ENCODE measurements around the gene GPSM1.
A peak's percentile ranks its signal among the peaks of the same experiment; 100 is the strongest.

The GPSM1 gene

DNA sequence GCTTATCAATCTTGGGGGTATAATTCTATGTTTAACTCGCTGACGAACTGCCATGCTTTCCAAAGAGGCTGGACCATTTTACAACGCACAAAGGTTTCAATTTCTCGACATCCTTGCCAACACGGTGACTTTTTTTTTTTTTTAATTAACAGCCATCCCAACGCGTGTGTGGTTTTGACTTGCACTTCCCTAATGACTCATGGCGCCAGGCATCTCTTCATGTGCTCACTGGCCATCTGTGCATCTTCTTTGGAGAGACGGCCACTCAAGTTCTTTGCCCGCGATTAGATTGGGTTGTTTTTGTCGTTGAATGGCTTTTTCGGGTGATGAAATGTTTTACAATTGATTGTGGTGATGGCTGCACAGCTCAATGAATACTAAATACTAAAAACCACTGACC lies 58.7 kb downstream of the GPSM1 start:
- DNase-seq: no peak
- H3K9me3 Mint-ChIP-seq: no peaks in the 10 kb centered on the region
- H3K4me3 Mint-ChIP-seq: no peak overlapping the region
- peaks cover 63 to 73% of the 10 kb centered on the region in 2 donors for H3K36me3 Mint-ChIP-seq
- ATAC-seq (replicated peaks): no peak
- no peaks in the 10 kb centered on the region for H3K27me3 Mint-ChIP-seq
- no peak overlapping the region for H3K27ac Mint-ChIP-seq
- peaks cover 0 to 1% of the 10 kb centered on the region in 2 donors for H3K4me1 Mint-ChIP-seq

DNA sequence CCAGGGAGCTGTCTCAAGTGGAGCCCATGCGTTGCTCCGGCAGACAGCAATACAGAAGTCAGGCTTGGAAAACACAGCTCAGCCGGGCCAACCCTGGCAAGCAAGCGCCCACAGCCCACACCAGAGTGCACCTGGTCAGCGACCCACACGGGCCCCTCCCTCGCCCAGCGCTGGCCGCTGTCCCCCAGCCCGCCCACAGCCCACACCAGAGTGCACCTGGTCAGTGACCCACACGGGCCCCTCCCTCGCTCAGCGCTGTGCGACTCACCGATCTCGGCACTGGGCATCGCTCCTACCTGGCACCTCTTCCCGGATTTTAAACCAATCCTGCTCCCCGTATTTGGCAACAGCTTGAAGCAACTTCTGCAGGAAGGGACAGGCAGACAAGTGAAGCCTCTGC lies 59.9 kb downstream of the GPSM1 start:
- Mint-ChIP-seq H3K27me3 (no peaks in the 10 kb centered on the region), H3K36me3 (peaks cover 66 to 80% of the 10 kb centered on the region in 2 donors), H3K4me3 (no peak overlapping the region), H3K9me3 (no peaks in the 10 kb centered on the region), H3K27ac (no peak overlapping the region), H3K4me1 (peaks cover 0 to 1% of the 10 kb centered on the region in 2 donors)
- DNase-seq: no peak
- ATAC-seq (replicated peaks): no peak

DNA sequence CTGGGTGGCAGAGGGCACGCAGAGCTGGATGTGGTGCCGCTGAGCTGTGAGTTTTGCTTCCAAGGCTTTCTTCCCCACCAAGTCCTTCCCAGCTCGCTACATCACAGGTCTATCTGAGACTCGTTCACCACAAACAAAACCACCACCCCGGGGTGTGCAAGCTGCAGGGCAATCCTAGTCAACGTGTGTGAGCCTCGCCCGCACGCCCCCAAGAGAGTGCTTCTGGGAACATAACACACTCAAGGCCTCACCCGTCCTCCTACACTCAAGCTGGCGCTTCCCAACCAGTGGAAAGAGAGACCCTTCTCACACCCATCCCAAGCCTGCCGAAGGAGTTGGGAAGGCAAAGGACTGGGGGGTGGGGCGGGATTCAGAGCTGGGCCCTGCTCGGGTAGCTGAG lies 62.1 kb downstream of the GPSM1 start:
- H3K27me3 Mint-ChIP-seq: no peaks in the 10 kb centered on the region
- H3K27ac Mint-ChIP-seq: no peak overlapping the region
- ATAC-seq (replicated peaks): no peak
- no peak for DNase-seq
- H3K36me3 Mint-ChIP-seq: peaks cover 54 to 73% of the 10 kb centered on the region in 2 donors
- peaks cover 0 to 1% of the 10 kb centered on the region in 2 donors for H3K4me1 Mint-ChIP-seq
- H3K9me3 Mint-ChIP-seq: no peaks in the 10 kb centered on the region
- no peak overlapping the region for H3K4me3 Mint-ChIP-seq

DNA sequence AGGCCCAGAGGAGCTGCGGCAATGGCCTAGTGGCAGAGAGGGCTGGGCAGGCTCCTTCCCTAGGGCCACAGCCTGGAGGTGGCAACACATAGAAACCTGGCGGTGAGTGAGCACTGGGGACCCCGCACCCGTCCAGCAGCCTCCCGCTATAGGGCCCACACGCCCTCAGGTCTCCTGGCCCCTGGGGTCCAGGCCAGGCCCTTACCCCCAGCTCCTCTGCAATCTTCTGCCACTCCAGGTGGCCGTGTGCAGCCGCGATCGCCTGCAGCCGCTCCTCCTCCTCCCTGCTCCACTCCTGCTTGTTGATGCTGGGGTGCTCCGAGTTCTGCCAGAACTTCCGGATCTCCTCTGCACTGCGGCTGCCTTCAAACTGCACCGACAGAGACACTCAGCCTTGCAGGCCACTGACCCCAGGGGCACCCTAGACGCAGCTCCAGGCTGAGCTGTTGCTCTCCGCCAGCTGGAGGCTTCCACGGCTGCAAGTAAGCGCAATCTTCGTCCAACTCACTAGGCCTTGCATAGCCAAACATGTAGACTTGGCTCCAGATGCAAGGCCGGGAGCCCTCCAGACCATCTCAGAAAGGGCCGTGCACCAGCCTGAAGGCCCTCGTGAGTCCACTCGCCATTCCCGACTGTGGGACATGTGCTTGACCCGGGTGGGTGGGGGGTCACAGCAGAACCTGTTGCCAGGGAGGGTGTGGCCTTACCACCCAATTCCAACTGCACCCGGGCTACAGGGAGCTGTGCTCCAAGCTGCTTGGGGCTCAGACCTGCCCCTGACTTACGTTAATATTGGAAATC lies 64.6 kb downstream of the GPSM1 start:
- no peak for DNase-seq
- H3K9me3 Mint-ChIP-seq: no peaks in the 10 kb centered on the region
- no peak overlapping the region for H3K4me3 Mint-ChIP-seq
- no peak for ATAC-seq (replicated peaks)
- no peak overlapping the region for H3K27ac Mint-ChIP-seq
- peaks cover 2 to 3% of the 10 kb centered on the region in 2 donors for H3K4me1 Mint-ChIP-seq
- H3K27me3 Mint-ChIP-seq: no peaks in the 10 kb centered on the region
- H3K36me3 Mint-ChIP-seq: peaks cover 46 to 74% of the 10 kb centered on the region in 2 donors

DNA sequence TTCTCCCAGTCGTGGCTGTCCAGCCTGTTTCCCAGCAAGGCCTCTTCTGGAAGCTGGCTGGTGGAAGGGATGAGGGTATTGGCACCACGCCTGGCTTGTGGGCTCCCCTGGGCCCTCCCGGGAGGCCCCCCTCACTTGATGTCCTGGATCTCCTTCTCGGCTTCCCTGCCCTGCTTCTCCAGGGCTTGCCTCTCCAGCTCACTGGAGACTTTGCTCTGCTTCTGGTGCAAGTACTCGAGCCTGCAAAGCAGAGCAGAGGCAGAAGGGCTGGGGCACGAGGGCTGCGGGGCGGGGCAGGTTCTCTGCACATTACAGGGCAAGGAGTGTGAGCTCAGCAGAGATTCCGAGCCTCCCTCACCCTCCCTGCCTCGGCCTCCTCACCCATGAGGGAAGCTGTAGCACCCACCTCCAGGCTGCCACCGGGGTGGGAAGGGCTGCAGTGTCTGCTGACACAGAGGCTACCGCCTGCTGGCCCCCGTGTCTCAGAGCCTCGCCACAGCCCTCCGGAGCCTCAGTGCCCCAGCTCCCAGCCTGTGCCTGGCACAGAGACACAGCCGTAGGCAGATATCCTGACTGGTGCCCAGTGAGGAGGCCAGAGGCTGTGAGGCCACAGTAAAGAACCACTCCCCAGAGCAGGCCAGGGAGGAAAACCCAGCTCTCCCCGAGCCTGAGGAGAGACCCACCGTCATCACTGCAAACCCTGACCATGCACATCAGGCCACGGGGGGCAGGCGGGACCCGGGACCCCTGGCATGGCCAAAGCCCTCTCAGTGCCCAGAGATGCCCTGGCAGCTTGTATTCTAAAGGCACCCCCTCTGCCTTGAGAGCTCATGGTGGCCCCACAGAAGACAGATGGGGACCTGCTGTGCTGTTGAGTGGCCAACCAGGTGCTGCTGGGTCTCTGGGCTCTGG lies 65.5 kb downstream of the GPSM1 start:
- H3K27me3 Mint-ChIP-seq: no peaks in the 10 kb centered on the region
- no peak overlapping the region for H3K4me3 Mint-ChIP-seq
- DNase-seq (no peak), ATAC-seq (replicated peaks) (no peak)
- H3K4me1 Mint-ChIP-seq: peaks cover 2 to 7% of the 10 kb centered on the region in 2 donors
- peaks cover 45 to 70% of the 10 kb centered on the region in 2 donors for H3K36me3 Mint-ChIP-seq
- H3K9me3 Mint-ChIP-seq: no peaks in the 10 kb centered on the region
- H3K27ac Mint-ChIP-seq: no peak overlapping the region

DNA sequence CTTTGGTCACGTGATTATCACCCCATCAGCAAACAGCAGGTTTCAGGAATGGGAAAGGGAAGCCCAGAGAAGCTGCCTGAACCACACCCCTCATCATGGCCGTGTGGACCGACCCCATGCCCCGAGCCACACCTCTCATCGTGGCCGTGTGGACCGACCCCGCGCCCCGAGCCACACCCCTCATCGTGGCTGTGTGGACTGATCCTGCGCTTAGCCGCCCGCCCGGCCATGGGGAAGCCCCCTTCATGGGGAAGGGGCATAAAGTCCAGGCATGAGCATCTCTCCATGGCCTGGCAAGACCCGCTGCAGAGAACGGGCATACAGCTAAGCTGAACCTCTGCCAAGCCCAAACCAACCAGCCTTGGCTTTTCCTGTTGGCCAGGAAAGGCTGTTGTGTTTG lies 66.2 kb downstream of the GPSM1 start:
- no peak for DNase-seq
- H3K27ac Mint-ChIP-seq: no peak overlapping the region
- H3K36me3 Mint-ChIP-seq: peaks cover 41 to 71% of the 10 kb centered on the region in 2 donors
- no peaks in the 10 kb centered on the region for H3K9me3 Mint-ChIP-seq
- ATAC-seq (replicated peaks): no peak
- no peaks in the 10 kb centered on the region for H3K27me3 Mint-ChIP-seq
- no peak overlapping the region for H3K4me3 Mint-ChIP-seq
- H3K4me1 Mint-ChIP-seq: peaks cover 5 to 12% of the 10 kb centered on the region in 2 donors

DNA sequence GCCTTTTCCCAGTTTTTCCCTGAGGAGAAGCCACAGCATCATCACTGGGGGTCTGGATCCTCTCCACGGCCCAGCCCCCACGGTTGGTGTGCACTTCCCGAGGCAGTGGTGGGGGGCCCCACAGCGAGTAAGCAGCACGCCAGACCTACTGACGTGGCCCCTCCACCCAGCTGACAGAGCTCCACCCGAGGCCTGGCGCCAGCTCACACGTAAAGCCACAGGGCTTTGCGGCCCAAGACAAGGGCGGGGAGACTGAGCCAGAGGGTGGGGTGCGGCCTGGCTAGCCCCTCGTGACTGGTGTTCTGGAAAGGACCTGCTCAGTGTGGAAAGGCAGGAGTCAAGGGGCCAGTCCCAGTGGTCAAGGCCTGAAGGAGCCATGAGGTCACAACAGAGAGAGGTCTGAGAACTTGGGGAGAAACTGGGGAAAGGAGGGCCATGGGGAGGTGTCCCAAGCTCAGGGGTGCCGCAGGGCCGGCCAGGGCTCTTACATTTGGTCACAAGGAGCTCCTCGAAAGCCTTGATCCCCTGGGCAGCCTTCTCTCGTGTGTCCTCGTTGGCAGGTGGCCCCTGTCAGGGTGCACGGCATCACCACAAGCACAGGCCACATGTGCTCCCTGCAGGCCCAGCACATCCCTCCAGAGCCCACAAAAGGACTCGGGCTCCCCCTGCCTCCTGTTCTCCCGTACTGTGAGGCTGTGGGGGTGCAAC lies 67.1 kb downstream of the GPSM1 start:
- ATAC-seq (replicated peaks) (no peak), DNase-seq (no peak)
- Mint-ChIP-seq H3K4me1 (peaks cover 13 to 21% of the 10 kb centered on the region in 2 donors), H3K27me3 (no peaks in the 10 kb centered on the region), H3K36me3 (peaks cover 35 to 71% of the 10 kb centered on the region in 2 donors), H3K9me3 (no peaks in the 10 kb centered on the region), H3K27ac (no peak overlapping the region), H3K4me3 (no peak overlapping the region)

DNA sequence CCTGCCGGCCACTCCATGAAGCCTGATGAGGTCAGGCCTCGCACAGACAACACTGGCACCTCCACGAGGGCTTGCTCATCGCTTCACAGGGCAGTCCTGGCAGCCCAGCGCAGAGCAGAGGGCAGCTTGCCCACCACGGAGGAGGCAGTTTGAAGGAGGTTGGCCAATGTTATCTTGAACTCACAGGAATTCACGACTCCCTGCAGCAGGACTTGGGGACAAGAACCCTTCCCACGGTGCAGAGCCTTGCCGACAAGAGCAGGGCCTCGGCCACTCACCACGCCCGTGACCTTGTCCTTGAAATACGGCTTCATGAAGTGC lies 67.6 kb downstream of the GPSM1 start:
- Mint-ChIP-seq H3K9me3 (no peaks in the 10 kb centered on the region), H3K4me1 (peaks cover 13 to 21% of the 10 kb centered on the region in 2 donors), H3K27ac (no peak overlapping the region), H3K4me3 (no peak overlapping the region), H3K36me3 (peaks cover 32 to 66% of the 10 kb centered on the region in 2 donors), H3K27me3 (no peaks in the 10 kb centered on the region)
- DNase-seq: no peak
- ATAC-seq (replicated peaks): no peak

DNA sequence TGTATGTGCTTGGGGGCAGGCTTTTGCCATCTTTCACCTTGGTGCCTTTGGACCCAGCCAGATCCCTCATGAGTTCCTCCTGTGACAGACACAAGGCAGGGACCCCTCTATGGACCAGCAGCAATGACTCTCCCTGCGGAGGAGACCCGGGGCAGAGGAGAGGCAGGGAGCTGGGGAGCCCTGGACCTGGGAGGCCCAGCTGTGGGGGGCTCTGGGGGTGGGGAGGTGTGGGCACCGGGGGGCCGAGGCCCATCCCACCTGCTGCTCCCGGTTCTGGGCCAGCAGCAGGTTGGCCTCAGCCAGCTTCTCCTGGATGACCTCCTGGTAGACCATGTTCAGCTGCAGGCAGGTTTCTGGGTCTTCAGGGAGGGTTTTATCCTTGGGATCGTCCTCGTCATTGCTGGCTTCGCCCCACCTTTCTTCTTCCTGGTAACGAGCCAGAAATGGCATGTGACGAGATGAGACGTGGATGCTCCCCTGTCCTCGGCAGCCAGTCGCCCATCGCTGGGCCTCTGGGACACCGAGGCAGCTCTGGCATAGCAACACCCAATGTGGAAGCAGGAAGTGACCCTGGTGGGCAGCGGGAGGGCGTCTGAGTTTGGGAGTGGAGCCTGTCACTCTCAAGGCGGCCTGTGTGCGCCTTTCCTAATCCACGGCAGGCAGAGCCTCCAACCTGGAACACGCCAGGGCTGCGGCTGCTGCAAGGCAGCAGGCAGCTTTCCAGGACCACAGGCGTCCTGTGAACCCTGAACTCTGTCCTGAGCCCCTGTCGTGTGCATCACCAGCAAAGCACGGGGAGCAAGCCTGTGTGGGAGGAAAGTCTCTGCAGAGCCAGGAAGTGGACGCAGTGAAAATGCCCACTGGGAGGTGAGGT lies 68.2 kb downstream of the GPSM1 start:
- Mint-ChIP-seq H3K9me3 (no peaks in the 10 kb centered on the region), H3K4me3 (no peak overlapping the region), H3K36me3 (peaks cover 29 to 62% of the 10 kb centered on the region in 2 donors), H3K4me1 (peaks cover 15 to 24% of the 10 kb centered on the region in 2 donors), H3K27me3 (no peaks in the 10 kb centered on the region), H3K27ac (peak overlapping the region; percentile 56)
- no peak for ATAC-seq (replicated peaks)
- DNase-seq: no peak

DNA sequence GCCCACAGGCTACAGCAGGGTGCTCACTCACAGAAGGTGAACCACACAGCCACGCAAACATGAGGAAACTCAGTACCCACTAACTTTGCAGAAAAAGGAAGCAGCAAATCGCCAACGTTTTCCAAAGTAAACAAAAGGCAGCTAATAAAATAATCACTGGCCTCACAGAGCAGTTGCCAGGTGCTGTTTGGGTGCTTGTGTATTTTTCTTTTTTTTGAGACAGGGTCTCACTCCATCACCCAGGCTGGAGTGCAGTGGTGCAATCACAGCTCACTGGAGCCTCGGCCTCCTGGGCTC lies 68.8 kb downstream of the GPSM1 start:
- H3K4me1 Mint-ChIP-seq: peaks cover 18 to 30% of the 10 kb centered on the region in 2 donors
- DNase-seq: no peak
- H3K36me3 Mint-ChIP-seq: peaks cover 29 to 66% of the 10 kb centered on the region in 2 donors
- no peaks in the 10 kb centered on the region for H3K27me3 Mint-ChIP-seq
- H3K9me3 Mint-ChIP-seq: no peaks in the 10 kb centered on the region
- H3K4me3 Mint-ChIP-seq: no peak overlapping the region
- no peak overlapping the region for H3K27ac Mint-ChIP-seq
- ATAC-seq (replicated peaks): no peak

DNA sequence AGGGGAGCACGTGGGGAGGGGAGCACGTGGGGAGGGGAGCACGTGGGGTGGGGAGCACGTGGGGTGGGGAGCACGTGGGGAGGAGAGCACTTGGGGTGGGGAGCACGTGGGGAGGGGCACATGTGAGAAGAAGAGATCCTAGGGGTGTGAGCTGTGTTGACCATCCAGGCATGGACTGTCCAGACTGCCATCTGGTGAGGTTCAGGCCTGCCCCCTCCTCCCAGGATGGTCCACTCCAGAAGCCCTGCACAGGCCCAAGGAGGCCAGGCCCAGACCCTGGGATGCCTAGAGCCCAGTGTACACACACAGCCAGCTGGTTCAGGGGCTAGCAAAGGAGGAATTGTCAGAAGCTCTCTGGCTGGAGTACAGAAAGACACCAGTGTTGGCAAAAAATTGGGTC lies 70.3 kb downstream of the GPSM1 start:
- Mint-ChIP-seq H3K27me3 (no peaks in the 10 kb centered on the region), H3K4me1 (peaks cover 25 to 42% of the 10 kb centered on the region in 2 donors), H3K27ac (peak overlapping the region; percentile 20), H3K9me3 (no peaks in the 10 kb centered on the region), H3K36me3 (peaks cover 31 to 67% of the 10 kb centered on the region in 2 donors), H3K4me3 (no peak overlapping the region)
- no peak for DNase-seq
- no peak for ATAC-seq (replicated peaks)

DNA sequence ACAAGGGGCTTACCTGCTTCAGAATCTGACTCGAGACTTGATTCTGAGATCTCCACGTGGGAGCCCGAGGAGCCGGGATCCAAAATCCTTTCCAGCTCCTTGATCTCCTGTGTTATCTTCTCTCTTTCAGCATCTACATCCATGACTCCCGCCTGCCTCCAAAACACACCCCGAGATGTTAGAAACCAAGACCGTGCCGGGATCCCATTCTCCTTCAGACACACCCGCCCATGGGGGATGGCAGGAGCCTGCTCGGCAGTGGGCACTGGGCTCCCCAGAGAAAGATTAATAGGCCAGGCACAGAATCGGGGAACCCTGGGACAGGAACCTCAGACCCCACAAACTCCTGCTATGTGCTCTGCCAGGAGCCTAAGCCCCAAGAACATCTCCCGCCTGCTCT lies 70.9 kb downstream of the GPSM1 start:
- no peak for DNase-seq

DNA sequence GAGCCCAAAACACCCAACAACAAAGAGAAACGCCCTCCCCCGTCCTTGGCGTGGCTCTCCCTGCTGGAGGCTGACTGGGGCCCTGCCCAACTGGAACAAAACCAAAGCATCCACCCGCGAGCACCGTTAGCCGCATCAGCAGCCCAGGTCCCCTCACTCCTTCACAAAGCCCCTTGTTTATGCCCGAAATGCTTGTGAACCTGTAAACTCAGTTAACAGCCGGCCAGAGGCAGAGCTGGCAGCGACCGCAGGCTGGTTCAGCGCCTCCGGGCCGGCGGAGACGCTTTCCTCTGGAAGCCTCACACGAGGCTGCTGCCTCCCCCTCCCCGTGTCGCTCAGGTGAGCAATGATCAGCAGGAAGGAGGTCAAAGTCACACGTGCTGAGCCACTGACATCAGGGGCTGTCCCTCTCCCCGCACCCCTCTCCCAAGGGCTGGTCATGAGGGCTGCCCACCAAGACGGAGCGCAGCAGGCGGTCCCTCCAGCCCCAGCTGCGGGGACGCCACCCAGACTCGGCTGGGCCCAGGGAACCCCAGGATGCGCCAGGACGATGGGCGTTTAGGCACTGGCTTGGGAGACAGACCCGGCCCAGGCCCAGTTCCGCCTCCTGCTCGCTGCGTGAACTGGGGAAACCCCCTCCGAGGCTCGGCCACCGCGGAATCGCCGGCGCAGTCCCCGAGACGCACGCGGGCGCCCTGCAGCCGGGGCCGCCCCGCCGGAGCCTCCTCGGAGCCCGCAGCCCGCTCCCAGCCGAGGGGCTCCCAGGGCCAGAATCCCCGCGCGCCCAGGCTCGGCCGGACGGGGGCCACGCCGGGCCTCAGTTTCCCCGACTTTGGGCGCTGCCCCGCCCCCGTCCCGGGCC lies 72.1 kb downstream of the GPSM1 start:
- Mint-ChIP-seq H3K27me3 (no peaks in the 10 kb centered on the region), H3K27ac (peak overlapping the region; percentile 97), H3K4me1 (peaks cover 36 to 55% of the 10 kb centered on the region in 2 donors), H3K9me3 (no peaks in the 10 kb centered on the region), H3K36me3 (peaks cover 43 to 76% of the 10 kb centered on the region in 2 donors), H3K4me3 (peak overlapping the region; percentile 93 to 95)
- ATAC-seq (replicated peaks): peak; percentile 53 to 60
- DNase-seq: peak; percentile 55

More for the DNA sequence above, 70.9 kb downstream of the GPSM1 start:
- Mint-ChIP-seq H3K4me1 (peaks cover 26 to 44% of the 10 kb centered on the region in 2 donors), H3K27ac (peak overlapping the region; percentile 97), H3K36me3 (peaks cover 32 to 70% of the 10 kb centered on the region in 2 donors), H3K4me3 (peak overlapping the region; percentile 93 to 95), H3K9me3 (no peaks in the 10 kb centered on the region), H3K27me3 (no peaks in the 10 kb centered on the region)
- no peak for ATAC-seq (replicated peaks)
